NCI-H1092 (cell line): Measurements from ENCODE around the gene RPL13A.
"Not testable (repeated sequence)": the region's sequence is repeated elsewhere in the genome, so short reads cannot be mapped to it uniquely, and the experiment has no call there.

Experiments
- DNase-seq: peaks from one replicate; lab custom pipeline; 2025; lab: John Stamatoyannopoulos, UW

RPL13A gene

GRCh38 chr19:49487277-49488045 lies at the start of gene RPL13A:
Gene RPL13A, plus strand, starts transcription at chr19:49487608. Its CDS starts 22 bp downstream, at chr19:49487630.
- DNase-seq: peak; percentile 98

GRCh38 chr19:49438261-49438660 lies 49.1 kb upstream of the RPL13A start:
- no peak for DNase-seq

DNA sequence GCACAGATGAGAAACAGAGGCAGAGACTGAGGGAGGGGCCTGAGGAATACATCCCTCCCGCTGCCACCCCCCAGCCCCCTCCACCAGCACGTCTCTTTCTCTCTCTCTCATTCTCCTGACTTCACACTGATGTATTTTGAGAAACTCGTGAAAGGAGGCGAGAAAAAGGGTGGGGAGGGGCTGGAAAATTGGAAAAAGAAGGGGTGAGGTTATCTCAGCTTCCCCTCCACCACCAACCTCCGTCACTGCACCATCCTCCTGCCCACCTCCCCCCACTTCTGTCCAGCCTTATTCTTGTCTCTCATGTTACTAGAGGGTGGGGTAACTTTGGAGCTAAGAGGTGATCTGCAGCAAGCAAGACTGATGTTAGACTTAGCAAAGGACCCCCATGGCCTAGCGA lies 47.6 kb upstream of the RPL13A start:
- no peak for DNase-seq

DNA sequence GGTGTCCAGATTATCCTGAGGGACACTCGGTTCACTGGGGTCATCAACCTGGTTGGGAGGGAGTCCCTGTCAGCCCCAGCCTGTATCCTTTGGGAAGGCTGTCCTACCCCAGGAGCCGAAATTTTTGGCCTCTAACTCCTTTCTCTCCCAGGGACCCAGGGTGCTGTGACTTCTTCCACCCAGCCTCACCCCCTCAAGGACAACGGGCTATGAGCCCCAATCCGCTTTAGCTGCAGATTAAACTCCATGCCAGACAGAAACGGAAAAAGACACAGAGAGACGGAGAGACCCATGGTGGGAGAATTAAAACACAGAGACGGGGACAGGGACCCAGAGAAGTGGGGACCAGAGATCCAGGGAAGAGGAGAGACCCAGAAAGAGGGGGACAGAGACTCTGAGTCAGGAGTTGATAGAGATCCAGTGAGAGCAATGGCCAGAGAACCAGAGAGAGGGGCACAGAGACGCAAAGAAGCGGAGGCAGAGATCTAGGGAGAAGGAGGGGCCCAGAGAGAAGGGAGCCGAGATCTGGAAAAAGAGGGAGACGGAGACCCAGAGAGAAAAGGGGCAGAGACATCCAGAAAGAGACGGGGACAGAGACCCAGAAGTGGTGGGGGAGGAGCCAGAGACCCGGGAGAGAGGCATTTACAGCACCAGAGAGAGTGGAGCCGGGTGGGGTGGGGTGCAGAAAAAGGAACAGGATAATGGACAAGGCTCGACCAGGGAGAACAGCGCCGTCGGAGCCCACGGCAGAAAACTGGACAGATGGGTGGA lies 46.8 kb upstream of the RPL13A start:
- no peak for DNase-seq

DNA sequence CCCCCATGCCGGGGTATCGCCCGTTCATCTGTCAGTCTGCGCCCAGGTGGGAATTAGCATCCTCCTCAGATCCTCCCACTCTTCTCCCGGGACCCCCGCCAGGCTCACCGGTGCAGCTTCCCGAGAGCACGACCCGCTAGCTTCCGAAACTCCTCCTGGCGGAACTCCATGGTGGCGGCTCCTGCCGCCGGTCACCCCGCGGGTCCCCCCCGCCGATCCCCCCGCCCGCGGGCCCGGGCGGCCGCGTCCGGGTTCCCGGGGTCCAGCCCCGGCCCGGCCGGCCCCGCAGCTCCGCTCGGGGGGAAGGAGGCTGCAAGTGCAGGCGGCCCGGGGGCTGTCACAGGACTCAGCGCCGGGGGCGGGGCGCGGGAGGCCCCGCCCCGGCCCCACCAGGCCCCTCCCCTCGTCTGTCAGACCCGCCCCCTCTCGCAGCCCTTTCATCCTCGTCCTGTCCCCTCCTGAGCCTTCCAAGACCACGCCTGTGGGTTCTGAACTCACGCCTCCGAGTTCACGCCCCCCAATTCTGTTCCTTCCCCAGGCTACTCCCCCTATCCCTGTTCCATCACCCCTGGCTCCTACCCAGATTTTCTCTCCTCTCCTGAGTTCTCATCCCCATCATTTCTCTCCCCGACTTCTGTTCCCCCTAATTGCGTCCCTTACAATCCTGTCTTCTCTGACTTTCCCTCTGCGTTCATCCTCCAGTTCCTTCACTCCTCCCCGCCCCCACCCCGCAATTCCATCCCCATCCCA lies 46.0 kb upstream of the RPL13A start, which contains the start of gene SLC17A7:
TSS of gene SLC17A7 (minus strand) at position 318 of the 750 bp plus-strand sequence. CDS start at position 170, 148 bp downstream.
- no peak for DNase-seq

- no peak for DNase-seq
Observed at GRCh38 chr19:49441960-49442350, 45.5 kb upstream of the RPL13A start.

GRCh38 chr19:49442354-49442753 lies 45.1 kb upstream of the RPL13A start:
- DNase-seq: no peak

DNA sequence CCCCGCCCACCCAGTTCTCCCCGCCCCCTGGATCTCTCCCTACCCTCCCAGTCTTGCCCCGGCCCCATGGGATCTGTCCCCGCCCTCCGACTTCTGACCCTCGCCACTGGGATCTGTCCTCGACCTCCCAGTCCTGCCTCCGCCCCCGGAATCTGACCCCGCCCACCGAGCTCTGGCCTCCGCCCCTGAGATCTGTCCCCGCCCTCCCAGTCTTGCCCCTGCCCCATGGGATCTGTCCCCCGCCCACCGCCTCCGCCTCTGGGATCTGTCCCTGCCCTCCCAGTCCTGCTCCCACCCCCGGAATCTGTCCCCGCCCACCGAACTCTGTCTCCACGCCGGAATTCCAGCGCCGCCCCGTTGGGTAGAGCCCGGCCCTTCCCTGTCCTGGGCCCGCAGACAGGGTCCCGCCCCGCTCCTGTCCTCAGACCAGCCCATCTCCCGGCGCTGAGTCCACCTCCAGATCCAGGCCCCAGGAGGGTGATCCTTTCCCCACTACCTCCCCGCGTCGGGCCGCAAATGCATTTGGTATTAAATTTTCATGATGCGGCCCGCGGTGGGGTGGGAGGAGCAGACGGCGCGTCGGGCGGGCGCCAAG lies 44.5 kb upstream of the RPL13A start:
- no peak for DNase-seq

- DNase-seq: peak; percentile 83
Observed at GRCh38 chr19:49443366-49444099, 43.9 kb upstream of the RPL13A start.

DNA sequence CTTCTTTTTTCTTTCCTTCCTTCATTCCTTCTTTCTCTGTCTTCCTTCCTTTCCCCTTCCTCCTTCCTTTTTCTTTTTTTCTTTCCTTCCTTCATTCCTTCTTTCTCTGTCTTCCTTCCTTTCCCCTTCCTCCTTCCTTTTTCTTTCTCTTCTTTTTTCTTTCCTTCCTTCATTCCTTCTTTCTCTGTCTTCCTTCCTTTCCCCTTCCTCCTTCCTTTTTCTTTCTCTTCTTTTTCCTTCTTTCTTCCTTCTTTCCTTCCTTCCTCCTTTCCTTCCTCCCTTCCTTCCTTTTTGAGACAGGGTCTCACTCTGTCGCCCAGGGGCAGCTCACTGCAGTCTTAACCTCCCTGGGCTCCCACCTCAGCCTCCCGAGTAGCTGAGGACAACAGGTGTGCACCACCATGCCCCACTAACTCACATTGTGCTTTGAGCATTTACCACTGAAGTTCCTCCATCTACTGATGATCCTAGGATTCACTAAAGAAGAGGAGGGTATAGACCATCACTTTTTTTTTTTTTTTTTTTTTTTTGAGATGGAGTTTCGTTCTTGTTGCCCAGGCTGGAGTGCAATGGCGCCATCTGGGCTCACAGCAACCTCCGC lies 43.2 kb upstream of the RPL13A start:
- not testable (repeated sequence) for DNase-seq

- no peak for DNase-seq
Observed at GRCh38 chr19:49445997-49446396, 41.4 kb upstream of the RPL13A start.

DNA sequence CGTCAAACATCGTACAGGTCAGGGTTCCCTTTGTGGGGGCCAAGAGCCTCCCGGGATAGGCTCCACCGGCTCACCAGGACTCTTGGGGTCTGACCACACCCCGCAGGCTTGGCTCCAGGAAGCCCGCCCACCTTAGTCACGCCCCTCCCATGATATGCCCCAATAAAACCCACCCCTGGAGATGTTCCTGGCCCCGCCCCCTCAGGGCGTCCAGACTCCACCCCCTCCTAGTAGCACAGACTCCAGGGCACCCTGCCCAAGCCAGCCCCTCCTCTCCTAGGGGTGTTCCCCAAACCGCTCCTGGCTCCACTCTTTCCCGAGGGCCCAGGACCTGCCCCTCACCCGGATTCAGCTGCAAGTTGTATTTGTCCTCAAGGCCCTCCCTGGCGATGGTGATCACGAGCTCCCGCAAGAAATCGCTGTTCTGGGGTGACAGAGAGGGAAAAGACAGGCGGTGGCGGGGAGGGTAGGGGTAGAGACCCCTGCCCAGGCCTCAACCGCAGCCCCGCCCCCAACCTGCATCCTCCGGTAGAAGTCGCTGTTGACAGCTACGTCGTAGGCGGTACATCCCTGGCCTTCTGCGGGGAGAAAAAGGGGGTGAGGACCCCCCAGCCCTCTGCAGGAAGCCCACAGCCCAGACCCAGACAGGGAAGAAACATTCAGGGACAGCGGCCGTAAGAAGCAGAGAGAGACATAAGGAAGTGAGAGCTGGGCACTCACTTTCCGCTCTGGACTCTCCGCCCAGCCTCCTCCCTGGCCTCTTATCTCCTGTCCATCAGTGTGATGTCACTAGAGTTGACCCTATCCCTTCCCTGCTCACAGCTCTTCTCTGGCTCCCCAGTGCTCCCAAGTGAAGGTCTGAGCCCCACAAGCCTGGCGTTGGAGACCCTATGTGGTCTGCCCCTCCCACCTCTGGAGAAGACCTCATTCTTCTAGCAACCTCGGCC lies 39.6 kb upstream of the RPL13A start:
- no peak for DNase-seq

DNA sequence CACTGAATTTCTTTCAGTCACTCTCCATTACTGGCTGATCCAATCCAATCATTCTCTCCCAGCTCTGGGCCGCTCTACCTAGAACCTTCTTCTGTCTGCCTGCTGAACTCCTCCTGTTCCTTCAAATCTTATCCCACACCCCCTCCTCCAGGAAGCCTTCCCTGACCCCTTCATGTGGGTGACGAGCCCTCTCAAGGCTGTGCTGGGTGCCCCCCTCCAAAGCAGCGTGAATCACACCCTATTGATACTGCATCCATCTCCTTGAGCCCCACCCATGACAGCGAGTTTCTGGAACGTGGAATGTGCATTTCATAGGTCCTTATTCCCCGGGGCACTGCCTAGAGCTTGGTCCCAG lies 39.0 kb upstream of the RPL13A start:
- no peak for DNase-seq

- DNase-seq: no peak
Observed at GRCh38 chr19:49450405-49450804, 37.0 kb upstream of the RPL13A start.

DNA sequence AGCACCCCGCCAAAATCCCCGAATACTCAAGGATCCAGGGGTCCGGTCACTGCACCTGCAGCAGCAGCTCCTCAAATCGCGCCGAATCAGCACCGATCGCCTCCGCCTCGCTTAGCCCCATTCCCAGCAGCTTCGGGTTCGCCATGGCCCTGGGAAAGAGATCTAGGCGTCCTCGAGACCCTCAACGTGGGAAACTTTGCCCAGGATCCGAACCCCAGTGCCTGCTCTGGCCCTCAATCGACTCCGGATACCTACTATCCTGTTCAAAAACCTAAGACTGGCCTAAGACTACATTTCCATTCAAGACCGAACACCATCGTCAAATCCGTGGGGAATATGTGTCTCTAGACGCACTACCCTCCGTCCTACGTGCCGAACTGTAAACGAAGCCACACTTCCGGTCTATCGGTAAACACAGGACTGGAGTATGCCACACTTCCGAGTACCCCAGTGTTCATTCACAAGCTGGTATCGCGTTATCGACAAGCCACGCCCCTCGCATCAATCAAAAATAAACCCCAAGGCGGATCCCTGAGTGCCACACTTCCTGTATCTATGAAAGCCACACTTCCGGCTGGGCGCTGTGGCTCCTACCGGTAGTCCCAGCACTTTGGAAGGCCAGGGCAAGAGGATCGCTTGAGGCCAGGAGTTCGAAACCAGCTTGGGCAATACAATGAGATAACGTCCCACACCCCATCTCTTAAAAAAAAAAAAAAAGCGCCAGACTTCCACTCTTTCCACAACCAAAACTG lies 35.8 kb upstream of the RPL13A start, which contains the start of gene PIH1D1:
TSS of gene PIH1D1 (minus strand) at position 385 of the 752 bp plus-strand sequence. CDS start at position 145, 240 bp downstream.
- DNase-seq: peak; percentile 98

GRCh38 chr19:49453013-49453756 lies 34.2 kb upstream of the RPL13A start, which contains the start of gene ALDH16A1:
Gene ALDH16A1, plus strand, starts transcription at chr19:49453225. Its CDS starts 107 bp downstream, at chr19:49453332.
- peak; percentile 94 for DNase-seq

DNA sequence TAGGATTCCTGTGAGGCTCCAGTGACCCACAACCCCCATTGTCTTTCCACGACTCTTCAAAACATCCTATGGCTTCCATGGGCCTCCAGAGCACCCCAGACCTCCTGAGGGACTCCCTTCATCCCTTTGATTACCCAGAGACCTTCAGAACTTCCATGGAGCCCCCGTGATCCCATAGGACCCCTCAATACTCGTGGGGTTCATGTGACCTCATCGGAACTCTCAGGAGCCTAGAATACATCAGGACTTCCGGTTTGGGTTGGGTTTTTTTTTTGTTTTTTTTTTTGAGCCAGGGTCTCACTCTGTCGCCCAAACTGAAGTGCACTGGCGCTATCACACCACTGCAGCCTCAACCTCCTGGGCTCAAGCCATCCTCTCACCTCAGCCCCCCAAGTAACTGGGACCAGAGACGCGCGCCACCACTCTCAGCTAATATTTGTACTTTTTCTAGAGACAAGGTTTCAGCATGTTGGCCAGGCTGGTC lies 33.6 kb upstream of the RPL13A start:
- no peak for DNase-seq

- DNase-seq: no peak
Observed at GRCh38 chr19:49455773-49456172, 31.6 kb upstream of the RPL13A start.
